Measurements from ENCODE around the gene IFT22.
"Not testable (repeated sequence)": the region's sequence is repeated elsewhere in the genome, so short reads cannot be mapped to it uniquely, and the experiment has no call there.

IFT22 gene

DNA sequence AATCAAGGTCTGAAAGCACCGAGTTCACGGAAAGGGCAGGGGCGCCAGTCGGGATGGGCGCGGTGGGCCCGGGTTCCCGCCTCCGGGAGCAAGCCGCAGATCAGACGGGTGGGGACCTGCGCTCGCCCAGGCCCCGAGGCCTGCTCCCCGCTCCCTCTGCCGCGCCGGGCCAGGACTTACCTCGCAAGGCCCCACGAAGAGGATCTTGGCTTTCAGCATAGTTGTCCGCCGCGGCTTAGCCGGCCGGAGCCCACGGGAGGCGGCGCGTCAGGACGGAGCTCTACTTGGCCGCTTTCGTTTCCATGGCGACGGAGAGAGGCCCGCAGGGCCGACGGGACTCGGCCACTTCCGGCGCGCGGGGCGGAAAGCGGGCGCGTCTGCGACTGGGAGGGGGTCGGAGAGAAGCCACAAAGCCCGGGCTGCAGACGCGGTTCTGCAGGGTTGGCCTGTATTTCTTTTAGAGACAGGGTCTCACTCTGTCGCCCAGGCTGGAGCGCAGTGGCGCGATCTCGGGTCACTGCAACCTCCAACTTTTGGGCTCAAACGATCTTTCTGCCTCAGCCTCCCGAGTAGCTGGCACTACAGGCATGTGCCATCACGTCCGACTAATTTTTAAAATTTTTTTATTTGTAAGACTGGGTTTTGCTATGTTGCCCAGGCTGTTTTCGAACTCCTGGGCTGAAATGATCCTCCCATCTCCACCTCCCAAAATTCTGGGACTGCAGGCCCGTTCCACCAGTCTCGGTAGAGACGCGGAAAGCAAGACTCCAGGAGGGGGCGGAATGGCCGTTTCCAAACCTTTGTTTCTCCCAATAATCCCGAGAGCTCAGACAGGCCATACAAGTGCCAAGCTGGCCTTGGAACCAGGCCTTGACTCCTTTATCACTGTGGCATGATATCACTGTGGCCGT, at the start of gene IFT22:
Gene IFT22 (minus strand): TSS at position 322 of the 911 bp plus-strand sequence. CDS start 103 bp downstream, at position 219.
- peak; percentile 79 for DNase-seq (ENCODE audit: low read depth)

DNA sequence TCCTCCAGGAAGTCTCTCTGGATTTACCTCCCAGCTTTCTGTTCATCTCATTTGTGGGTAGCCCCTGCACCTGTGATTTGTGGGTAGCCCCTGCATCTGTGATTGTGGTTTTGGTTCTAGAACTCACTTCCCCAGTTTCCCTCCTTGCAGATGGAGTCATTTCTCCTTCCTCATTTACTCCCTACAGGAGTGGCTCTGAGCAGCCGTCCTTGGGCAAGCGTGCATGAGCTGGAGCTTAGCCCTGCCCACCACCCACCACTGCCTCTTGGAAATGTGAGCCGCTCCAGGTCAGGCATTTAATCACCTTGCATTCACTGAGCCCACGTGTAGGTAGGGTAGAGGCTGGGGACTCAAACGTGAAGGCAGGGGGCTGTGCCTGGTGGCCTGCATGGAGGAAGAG, 49.2 kb upstream of the IFT22 start:
- DNase-seq (ENCODE audit: low read depth) = no peak

DNA sequence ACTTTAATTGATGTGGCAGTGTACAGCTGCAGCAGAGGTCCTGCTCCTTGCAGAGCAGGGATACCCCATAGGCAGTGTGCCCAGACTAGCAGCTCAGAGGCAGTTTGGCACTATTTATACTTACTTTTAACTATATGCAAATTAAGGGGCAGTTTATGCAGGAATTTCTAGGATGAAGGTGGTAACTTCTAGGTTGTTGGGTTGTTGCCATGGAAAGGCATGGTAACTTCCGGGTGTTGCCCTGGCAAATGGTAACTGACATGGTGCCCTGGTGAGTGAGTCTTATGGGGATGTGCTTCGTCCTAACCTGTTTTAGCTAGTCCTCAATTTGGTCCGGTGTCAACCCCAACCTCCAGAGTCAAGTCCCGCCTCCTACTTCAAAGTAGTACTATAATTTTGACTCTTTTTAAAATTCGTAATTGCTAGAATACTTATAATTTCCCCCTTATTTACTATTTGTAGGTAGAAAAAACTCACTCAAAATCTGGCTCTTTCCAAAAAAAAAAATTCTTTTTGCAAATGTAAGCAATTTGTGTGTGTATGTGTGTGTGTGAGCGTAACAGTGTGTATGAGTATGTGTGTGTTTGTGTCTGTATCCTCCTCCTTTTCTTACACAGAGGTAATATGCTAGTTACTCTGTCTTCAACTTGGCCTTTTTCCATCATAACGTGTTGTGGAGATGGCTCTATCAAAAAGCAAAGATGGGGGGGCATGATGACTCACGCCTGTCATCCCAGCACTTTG, 47.0 kb upstream of the IFT22 start:
- no peak for DNase-seq (ENCODE audit: low read depth)

DNA sequence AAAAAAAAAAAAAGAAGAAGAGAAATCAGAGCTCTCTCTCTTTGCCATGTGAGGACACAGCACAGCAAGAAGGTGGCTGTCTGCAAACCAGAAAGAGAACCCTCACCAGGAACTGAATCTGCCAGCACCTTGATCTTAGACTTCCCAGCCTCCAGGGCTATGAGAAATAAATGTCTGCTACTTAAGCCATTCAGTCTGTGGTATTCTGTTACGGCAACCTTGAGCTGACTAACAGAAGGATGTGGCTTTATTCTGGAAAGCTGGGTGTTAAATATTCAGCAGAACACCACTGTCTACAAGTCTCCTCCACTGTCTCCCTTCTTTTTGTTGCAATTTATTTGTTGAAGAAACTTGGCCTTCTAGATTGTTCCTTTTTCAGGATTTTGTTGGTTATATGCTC, 46.1 kb upstream of the IFT22 start:
- no peak for DNase-seq (ENCODE audit: low read depth)

DNA sequence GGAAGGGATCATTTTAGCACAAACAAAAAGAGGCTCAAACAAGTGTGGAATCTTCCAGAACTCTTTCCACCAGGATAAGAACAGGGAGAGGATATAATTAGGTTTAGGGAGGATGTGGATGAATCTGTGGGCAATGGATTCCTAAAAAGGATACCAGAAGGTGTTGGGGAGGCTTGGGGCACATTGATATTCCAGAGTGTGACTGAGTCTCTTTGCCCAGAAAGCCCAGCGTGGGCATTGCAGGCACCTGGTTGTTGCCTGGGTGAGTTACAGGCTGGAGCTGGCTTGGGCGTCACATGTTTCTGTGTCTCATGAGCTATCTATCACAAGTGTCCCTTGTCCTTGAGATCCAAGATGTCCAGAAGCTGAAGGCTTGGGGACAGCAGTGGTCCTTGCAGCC, 44.3 kb upstream of the IFT22 start:
- no peak for DNase-seq (ENCODE audit: low read depth)

DNA sequence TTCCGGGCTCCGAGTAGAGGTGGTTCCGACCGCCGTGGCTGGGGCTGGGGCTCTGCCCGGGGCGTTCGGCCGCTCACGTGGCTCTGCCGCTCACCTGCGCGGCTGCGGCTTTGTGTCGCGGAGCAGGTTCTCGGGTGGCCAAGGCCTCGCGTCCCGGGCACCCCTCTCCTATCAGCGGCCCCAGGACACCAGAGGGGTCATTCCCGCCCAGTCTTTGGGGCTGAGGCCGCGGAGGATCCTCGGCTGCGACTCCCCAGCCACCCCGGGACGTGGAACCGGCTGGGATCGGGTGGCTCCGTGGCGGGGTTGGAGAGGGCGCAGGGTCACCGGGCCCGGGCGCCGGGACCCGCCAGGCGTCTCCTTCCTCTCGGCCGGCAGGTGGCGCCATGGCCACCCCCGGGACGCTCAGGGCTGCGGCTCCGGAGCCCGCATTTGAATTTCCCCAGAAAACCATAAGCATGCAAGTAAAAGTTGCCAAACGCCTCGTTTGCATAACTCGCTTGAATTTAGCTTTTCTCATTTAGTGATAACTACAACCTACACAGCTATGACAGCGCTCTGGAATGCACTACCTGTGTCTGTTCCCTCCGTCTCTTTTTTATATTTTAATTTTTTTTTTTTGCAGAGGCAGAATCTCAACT, 42.2 kb upstream of the IFT22 start:
- peak; percentile 45 for DNase-seq (ENCODE audit: low read depth)

DNA sequence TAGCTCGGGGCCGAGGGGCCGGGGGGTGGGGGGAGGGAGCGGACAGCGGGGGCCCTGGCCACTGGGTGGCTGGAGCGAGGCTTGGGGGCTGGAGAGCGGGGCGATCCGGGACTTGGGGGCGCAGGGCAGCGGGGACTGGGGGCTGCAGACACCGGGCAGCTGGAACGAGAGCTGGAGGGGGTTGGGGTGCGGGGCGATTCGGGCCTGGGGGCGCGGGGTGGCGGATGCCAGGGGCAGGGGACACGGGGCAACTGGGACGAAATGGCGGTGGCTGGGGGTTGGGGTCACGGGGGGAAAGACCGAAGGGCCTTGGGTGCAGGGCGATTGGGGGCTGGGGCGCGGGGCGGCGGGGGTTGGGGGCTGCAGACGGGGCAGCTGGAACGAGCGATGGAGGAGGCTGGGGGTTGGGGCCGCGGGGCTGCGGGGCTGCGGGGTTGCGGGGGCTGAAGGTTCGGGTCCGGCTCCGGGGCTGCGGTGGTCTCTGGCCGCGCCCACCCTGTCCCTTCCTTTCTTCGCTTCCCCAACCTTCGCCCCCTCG, 41.7 kb upstream of the IFT22 start:
- DNase-seq (ENCODE audit: low read depth) = no peak

DNA sequence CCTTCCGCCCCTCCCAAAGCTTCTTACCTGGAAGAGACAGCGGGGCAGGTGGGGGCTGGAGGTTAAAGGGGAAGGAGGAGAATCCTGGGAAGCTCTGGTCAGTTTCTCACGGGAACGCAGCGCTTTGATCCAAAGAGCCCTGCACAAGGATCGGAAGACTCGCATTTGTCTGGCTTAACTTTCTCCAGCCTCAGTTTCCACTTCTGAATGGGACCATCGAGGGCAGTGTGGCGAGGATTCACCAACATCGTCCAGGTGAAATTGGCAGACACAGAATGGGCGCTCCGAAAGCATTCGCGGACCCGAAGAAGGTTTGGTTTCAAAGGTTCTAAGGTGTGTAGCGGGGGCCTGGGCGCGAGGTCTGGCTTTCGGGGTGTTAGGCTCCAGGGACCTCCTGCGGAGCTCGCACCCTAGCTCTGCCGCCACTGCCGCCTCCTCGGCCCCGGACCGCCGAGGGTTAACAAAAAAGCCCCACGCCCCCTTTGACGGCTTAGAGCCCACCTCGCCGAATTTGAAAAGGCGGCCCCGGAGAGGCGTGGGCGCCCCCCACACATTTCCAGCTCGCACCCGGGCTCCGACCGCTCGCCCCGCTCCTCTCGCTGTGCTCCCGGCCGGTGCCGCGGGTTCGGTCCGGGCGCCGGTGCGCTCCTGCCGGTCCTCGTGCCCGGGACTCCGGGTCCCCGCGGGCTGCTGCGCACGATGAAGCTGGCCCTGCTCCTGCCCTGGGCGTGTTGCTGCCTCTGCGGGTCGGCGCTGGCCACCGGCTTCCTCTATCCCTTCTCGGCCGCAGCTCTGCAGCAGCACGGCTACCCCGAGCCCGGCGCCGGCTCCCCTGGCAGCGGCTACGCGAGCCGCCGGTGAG, 41.0 kb upstream of the IFT22 start, which contains the start of gene COL26A1:
Gene COL26A1 (plus strand): TSS at position 542 of the 862 bp plus-strand sequence. CDS start 158 bp downstream, at position 700.
- no peak for DNase-seq (ENCODE audit: low read depth)

DNA sequence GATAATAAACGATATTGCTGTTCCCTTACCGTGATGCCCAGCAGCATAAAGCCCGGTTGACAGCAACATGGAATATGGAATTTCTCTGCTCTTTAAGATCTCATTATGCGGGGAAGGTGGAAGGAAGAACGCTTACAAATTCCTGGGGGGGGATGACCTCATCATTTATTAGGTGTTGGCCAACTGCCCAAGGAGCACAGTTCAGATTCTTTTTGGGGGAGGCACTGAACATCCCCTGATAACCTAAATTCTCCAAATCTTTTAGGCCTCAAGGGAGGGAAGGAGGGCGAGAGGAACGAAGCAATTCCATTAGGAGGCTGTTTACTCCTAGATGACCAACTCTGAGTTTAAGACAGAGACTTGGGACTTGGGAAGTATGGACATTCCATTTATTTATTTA, 35.8 kb upstream of the IFT22 start:
- no peak for DNase-seq (ENCODE audit: low read depth)

DNA sequence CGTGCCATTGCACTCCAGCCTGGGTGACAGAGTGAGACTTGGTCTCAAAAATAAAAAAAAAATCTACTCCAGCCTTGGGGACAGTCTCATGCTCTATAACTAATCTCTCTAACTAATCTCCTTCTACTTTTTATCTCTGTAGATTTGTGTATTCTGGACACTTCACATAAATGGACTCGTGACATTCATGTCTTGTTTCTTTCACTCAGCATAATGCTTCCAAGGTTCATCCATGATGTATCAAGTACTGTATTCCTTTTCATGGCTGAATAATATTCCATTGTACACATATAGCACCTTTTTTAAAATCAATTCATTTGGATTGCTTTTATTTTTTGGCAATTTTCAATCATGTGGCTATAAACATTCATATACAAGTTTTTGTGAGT, 31.3 kb upstream of the IFT22 start:
- no peak for DNase-seq (ENCODE audit: low read depth)

DNA sequence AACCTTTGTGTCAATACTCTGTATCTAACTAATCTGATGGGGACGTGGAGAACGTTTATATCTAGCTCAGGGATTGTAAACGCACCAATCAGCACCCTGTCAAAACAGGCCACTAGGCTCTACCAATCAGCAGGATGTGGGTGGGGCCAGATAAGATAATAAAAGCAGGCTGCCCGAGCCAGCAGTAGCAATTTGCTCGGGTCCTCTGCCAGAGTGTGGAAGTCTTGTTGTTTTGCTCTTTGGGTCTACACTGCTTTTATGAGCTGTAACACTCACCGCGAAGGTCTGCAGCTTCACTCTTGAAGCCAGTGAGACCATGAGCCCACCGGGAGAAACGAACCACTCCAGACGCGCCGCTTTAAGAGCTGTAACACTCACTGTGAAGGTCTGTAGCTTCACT, 27.7 kb upstream of the IFT22 start:
- DNase-seq (ENCODE audit: low read depth) = not testable (repeated sequence)

DNA sequence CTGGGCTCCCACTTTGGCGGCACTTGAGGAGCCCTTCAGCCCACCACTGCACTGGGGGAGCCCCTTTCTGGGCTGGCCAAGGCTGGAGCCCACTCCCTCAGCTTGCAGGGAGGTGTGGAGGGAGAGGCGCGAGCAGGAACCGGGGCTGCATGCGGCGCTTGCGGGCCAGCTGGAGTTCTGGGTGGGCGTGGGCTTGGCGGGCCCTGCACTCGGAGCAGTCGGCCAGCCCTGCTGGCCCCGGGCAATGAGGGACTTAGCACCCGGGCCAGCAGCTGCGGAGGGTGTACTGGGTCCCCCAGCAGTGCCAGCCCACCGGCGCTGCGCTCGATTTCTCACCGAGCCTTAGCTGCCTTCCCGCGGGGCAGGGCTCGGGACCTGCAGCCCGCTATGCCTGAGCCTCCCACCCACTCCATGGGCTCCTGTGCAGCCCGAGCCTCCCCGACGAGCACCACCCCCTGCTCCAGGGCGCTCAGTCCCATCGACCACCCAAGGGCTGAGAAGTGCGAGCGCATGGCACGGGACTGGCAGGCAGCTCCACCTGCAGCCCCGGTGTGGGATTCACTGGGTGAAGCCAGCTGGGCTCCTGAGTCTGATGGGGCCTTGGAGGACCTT, 26.9 kb upstream of the IFT22 start:
- DNase-seq (ENCODE audit: low read depth) = not testable (repeated sequence)

DNA sequence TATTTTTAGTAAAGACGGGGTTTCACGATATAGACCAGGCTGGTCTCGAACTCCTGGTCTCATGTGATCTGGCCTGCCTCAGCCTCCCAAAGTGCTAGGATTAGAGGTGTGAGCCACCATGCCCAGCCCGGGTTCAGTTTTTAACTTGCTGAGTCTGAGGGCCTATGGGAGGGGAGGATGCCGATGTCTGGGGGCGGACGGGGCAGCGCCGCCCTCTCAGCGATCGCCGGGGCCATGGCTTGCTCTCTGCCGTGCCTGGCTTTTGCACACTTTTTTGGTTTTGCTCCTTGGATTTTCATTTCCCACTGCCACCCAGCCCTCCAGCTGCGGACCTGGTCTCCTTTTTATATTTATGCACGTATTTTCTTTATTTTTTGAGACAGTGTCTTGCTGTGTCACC, 25.9 kb upstream of the IFT22 start:
- no peak for DNase-seq (ENCODE audit: low read depth)

DNA sequence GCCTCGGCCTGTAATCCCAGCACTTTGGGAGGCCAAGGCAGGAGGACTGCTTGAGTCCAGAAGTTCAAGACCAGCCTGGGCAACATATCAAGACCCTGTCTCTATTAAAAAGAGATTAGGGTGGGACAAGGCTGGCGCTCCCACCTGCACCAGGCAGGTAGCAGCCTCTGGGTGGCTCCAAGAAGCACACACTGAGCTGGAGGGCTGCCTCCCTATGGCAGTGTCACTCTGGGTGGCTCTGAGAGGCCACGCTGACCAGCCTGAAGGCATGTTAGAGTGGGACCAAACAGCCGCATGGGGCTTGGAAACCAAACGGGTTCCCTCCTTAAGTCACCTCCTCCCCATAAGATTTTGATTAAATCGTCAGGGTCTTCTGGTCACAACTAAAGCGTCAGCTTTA, 21.3 kb upstream of the IFT22 start:
- DNase-seq (ENCODE audit: low read depth) = no peak

DNA sequence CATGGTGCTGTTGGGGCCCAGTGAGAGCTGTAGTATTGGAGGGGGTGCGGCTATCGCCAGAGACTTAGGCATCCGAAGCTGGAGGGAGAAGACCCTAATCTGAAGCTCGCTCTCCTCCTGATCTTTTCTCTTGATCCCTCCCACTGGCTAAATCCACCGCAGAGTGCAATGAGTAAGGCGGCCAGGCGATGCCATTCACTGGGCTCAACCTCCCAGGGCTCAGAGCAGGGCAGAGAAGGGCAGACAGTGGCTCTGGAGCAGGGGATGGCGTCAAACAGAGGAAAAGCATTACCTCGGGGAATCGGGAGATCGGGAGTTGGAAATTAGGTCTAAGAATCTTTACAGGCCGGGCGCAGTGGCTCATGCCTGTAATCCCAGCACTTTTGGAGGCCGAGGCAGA, 18.8 kb upstream of the IFT22 start:
- no peak for DNase-seq (ENCODE audit: low read depth)

DNA sequence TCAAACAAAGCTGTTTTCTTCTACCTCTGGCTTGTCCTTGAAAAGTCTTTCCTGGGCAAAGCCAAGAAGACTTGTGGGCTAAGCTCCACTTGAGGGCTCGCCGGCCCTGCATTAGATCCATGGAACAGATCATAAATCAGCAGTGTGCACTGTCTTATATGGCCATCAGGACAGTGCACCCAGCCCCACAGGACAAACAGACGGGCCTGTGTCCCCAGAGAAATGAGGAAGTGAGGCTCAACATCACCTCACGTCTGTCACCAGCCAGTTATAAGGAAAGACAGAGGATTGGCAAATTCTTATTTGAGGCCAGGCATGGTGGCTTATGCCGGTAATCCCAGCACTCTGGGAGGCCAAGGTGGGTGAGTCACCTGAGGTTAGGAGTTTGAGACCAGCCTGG, 12.3 kb upstream of the IFT22 start:
- DNase-seq (ENCODE audit: low read depth) = no peak

DNA sequence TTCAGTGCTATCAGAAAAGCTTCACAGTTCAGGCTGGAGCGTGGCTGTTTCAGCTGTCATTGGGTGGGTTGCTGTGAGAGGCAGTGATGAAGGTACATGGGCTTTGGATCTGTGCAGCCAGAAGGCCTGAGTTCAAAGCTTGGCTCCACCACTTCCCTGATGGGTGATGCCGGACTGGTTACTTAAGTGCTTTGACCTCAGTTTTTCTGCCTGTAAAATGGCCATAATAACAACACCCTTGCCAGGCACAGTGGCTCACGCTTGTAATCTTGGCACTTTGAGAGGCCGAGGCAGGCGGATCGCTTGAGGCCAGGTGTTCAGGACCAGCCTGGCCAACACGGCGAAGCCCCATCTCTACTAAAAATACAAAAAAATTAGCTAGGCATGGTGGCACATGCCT, 10.4 kb upstream of the IFT22 start:
- no peak for DNase-seq (ENCODE audit: low read depth)

DNA sequence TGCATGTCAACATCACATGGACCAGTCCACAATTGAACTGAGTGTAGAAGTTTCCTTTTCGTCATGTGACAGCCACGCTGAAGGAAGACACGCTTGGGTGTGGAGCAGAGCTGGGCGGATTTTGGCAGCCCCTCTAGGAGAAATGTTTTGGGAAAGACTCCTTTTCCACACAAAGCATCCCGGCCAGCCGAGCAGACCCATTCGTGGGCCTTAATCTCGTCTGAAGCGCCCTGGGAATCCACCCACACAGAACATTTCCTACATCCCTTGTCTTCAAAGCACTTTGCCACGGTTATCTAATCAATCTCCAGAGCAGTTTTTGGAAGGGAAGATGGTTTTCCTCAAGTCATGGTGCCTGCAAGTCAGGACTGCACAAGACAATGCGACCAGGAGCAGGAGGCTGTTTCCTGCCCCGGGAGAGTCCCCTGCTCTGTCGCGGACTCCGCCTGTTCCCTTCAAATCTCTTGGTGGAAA, 8.4 kb upstream of the IFT22 start:
- DNase-seq (ENCODE audit: low read depth) = no peak

DNA sequence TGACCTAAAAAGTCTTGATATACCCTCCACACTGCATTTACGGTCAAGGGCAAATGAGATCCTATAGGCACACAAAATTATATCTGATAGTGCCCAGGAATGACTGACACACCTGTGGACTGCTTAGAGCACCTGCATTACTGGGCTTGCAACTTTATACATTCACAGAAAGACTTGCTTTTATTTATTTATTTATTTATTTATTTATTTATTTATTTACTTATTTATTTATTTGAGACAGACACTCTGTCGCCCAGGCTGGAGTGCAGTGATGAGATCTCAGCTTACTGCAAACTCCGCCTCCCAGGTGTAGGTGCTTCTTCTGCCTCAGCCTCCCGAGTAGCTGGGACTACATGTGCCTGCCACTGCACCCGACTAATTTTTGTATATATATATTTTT, 6.5 kb upstream of the IFT22 start:
- no peak for DNase-seq (ENCODE audit: low read depth)

DNA sequence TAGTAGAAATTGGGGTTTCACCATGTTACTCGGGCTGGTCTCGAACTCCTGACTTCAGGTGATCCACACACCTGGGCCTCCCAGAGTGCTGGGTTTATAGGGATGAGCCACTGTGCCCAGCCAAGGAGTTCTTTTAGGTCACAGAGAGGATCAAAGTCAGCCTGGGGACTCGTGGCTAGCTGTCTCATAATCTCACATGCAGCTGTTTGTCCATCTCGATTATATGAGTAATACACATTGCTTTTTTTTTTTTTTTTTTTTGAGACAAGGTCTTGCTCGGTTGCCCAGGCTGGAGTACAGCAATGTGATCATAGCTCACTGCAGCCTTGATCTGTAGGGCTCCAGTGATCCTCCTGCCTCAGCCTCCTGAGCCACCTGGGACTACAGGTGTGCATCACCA, 2.2 kb downstream of the IFT22 start:
- no peak for DNase-seq (ENCODE audit: low read depth)

DNA sequence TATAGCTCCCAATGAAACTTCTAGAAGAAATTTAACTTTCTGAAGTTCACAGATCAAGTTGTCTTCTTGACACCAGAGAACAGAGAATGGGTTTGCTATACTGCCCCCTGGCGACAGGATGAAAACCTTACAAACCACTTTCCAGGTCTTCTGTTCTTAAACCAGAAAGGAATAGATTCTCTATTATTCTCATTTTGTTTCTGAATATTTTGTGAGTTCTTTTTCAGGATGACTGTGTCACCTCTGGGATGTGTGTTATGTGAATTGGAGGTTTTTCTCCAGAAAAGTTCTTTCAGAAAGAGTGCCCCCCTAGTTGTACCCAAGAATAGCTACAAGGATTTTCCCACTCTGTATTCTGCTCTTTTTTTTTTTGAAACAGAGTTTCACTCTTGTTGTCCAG, 6.3 kb downstream of the IFT22 start:
- DNase-seq (ENCODE audit: low read depth) = no peak
